ENCODE data around the gene ATP10B. TPM values are rescaled to one million over a fixed set of nuclear protein-coding genes. Genes with fewer than 3 reads are reported as not detected.

Gene ATP10B
- total RNA-seq, 2 experiments from 2014 or later = not detected

- Mint-ChIP-seq H3K36me3 (ENCODE audit: low read depth) (no peaks in the 10 kb centered on the region), H3K4me3 (no peak overlapping the region), H3K27ac (no peak overlapping the region), H3K27me3 (no peaks in the 10 kb centered on the region), H3K9me3 (no peaks in the 10 kb centered on the region), H3K4me1 (ENCODE audit: low read depth) (no peaks in the 10 kb centered on the region)
- H3K9me3 ChIP-seq (ENCODE audit: control insufficient read depth in 1 of 2, insufficient read depth in 1 of 2, low read length in 2 of 2) = no peaks in the 10 kb centered on the region
- H3K27ac ChIP-seq (ENCODE audit: low read depth in 1 of 2, low read length in 2 of 2) = no peak overlapping the region
- no peaks in the 10 kb centered on the region for H3K4me1 ChIP-seq (ENCODE audit: insufficient read depth, low read length)
- no peak overlapping the region for H3K4me3 ChIP-seq (ENCODE audit: low read length)
- ChIA-PET POLR2A (no interaction called here), CTCF (interaction anchor here (1.1 to 1.2 kb wide), 2 partner anchors 87 kb away, joined by 4 read pairs; no protein-coding TSS in a partner anchor)
- DNase-seq (no peak), ATAC-seq (ENCODE audit: poor library complexity) (no peak)
- H3K27me3 ChIP-seq (ENCODE audit: control insufficient read depth in 1 of 2, insufficient read depth in 2 of 2, low read length in 2 of 2) = no peaks in the 10 kb centered on the region
- intact Hi-C loops (cut with DNase I, micrococcal nuclease) = no loop called here
- TF ChIP-seq CTCF (IDR thresholded peaks at IDR 0.05) = no peak
- H3K36me3 ChIP-seq (ENCODE audit: insufficient read depth, low read length) = no peaks in the 10 kb centered on the region
Measured at GRCh38 chr5:160525471-160526261, 326.3 kb downstream of the ATP10B start.

GRCh38 chr5:160524827-160525226, 327.2 kb downstream of the ATP10B start:
- Histone ChIP-seq H3K4me3 (ENCODE audit: low read length) (no peak overlapping the region), H3K27me3 (ENCODE audit: control insufficient read depth in 1 of 2, insufficient read depth in 2 of 2, low read length in 2 of 2) (no peaks in the 10 kb centered on the region), H3K9me3 (ENCODE audit: control insufficient read depth in 1 of 2, insufficient read depth in 1 of 2, low read length in 2 of 2) (no peaks in the 10 kb centered on the region), H3K36me3 (ENCODE audit: insufficient read depth, low read length) (no peaks in the 10 kb centered on the region), H3K27ac (ENCODE audit: low read depth in 1 of 2, low read length in 2 of 2) (no peak overlapping the region), H3K4me1 (ENCODE audit: insufficient read depth, low read length) (no peaks in the 10 kb centered on the region)
- Mint-ChIP-seq H3K9me3 (no peaks in the 10 kb centered on the region), H3K4me3 (no peak overlapping the region), H3K4me1 (ENCODE audit: low read depth) (no peaks in the 10 kb centered on the region), H3K27ac (no peak overlapping the region), H3K36me3 (ENCODE audit: low read depth) (no peaks in the 10 kb centered on the region), H3K27me3 (no peaks in the 10 kb centered on the region)
- ChIA-PET POLR2A (no interaction called here), CTCF (interaction anchor here (1.1 kb wide), 1 partner anchor 86 kb away, joined by 4 read pairs; no protein-coding TSS in a partner anchor)
- no peak for TF ChIP-seq CTCF (IDR thresholded peaks at IDR 0.05)
- intact Hi-C loops (cut with DNase I, micrococcal nuclease) = no loop called here
- ATAC-seq (ENCODE audit: poor library complexity) (no peak), DNase-seq (no peak)

- intact Hi-C loops (cut with DNase I, micrococcal nuclease) = no loop called here
- no peak for ATAC-seq (ENCODE audit: poor library complexity)
- DNase-seq = no peak
- no peaks in the 10 kb centered on the region for H3K4me1 ChIP-seq (ENCODE audit: insufficient read depth, low read length)
- POLR2A ChIA-PET = no interaction called here
- H3K27ac ChIP-seq (ENCODE audit: low read depth in 1 of 2, low read length in 2 of 2) = no peak overlapping the region
- H3K9me3 ChIP-seq (ENCODE audit: control insufficient read depth in 1 of 2, insufficient read depth in 1 of 2, low read length in 2 of 2) = no peaks in the 10 kb centered on the region
- no peak overlapping the region for H3K4me3 Mint-ChIP-seq
- no peaks in the 10 kb centered on the region for H3K36me3 Mint-ChIP-seq (ENCODE audit: low read depth)
- H3K27me3 Mint-ChIP-seq = no peaks in the 10 kb centered on the region
- H3K27me3 ChIP-seq (ENCODE audit: control insufficient read depth in 1 of 2, insufficient read depth in 2 of 2, low read length in 2 of 2) = no peaks in the 10 kb centered on the region
- H3K36me3 ChIP-seq (ENCODE audit: insufficient read depth, low read length) = no peaks in the 10 kb centered on the region
- no peak for TF ChIP-seq CTCF (IDR thresholded peaks at IDR 0.05)
- CTCF ChIA-PET = no interaction called here
- H3K27ac Mint-ChIP-seq = no peak overlapping the region
- H3K4me1 Mint-ChIP-seq (ENCODE audit: low read depth) = no peaks in the 10 kb centered on the region
- H3K4me3 ChIP-seq (ENCODE audit: low read length) = no peak overlapping the region
- H3K9me3 Mint-ChIP-seq = no peaks in the 10 kb centered on the region
Measured at GRCh38 chr5:160523502-160524163, 328.4 kb downstream of the ATP10B start.
